Ovary (tissue), 3 donors: Measurements from ENCODE around the gene UBQLN4.

ENCODE experiments used
- EP300 ChIP-seq: sonication (generic); formaldehyde crosslinking; IDR thresholded peaks from one replicate; pipeline ENCODE4 v1.6.1; 2017; ENCODE audit warnings: antibody characterized with exemption
- TF ChIP-seq, protein P1 (sequence below), 3 donors: fragments of 450-650 bp in 2 of 3; fragments of 200-600 bp in 1 of 3; IDR thresholded peaks; one replicate each; pipeline versions ENCODE4 v1.5.1 to v1.8.0; 2016 to 2022; ENCODE audit warnings: antibody characterized with exemption in 3 of 3, mild to moderate bottlenecking in 1 of 3
- donor health status: DM: no; HTN: no; CAD: no.

DNA sequence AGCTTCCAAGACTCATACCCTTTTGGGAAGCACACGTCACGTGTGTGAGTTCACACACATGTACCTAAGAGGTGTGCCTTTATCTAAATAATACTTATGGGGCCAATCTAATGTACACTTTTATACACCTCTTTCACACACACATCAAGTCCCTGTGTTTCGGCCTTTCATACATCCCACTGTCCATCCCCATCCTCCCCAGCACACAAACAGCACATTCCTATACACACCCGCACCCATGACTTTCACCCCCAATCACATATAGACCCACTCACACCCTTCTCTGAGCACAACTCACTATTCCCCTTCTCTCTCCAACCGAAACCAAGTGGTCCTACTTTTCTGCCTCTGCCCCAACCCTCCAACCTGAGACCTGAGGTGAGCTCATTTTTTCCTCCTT lies 25.1 kb upstream of the UBQLN4 start:
- TF ChIP-seq EP300, result no peak
- TF ChIP-seq, protein P1, sequence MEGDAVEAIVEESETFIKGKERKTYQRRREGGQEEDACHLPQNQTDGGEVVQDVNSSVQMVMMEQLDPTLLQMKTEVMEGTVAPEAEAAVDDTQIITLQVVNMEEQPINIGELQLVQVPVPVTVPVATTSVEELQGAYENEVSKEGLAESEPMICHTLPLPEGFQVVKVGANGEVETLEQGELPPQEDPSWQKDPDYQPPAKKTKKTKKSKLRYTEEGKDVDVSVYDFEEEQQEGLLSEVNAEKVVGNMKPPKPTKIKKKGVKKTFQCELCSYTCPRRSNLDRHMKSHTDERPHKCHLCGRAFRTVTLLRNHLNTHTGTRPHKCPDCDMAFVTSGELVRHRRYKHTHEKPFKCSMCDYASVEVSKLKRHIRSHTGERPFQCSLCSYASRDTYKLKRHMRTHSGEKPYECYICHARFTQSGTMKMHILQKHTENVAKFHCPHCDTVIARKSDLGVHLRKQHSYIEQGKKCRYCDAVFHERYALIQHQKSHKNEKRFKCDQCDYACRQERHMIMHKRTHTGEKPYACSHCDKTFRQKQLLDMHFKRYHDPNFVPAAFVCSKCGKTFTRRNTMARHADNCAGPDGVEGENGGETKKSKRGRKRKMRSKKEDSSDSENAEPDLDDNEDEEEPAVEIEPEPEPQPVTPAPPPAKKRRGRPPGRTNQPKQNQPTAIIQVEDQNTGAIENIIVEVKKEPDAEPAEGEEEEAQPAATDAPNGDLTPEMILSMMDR (IDR thresholded peaks at IDR 0.05), result no peak
